Osteoblast (primary cell): ENCODE results near the gene MACROH2A2. TPM values are rescaled to one million over a fixed set of nuclear protein-coding genes. Genes with fewer than 3 reads are reported as not detected.

Source experiments
- DNase-seq: peaks from one replicate; pipeline ENCODE4 v3.0.0; 2011; ENCODE audit warnings: low spot score, mixed read lengths; ENCODE audit not compliant: insufficient read length; ENCODE audit errors: missing footprints
- H2AFZ ChIP-seq: 2 replicates; pipeline ENCODE4 v1.6.0; 2011; ENCODE audit warnings: mild to moderate bottlenecking, low read length
- H3K27ac ChIP-seq: 2 replicates; pipeline ENCODE4 v1.5.1; 2011; ENCODE audit warnings: mild to moderate bottlenecking, low read depth, low read length, moderate library complexity
- H3K27me3 ChIP-seq: 2 replicates; pipeline ENCODE4 v1.6.0; 2012; ENCODE audit warnings: mild to moderate bottlenecking, control low read depth, inconsistent platforms, low read length, moderate library complexity; ENCODE audit not compliant: insufficient read depth
- H3K36me3 ChIP-seq: 2 replicates; pipeline ENCODE4 v1.5.1; 2011; ENCODE audit warnings: mild to moderate bottlenecking, low read length, control low read depth, moderate library complexity; ENCODE audit not compliant: insufficient read depth
- H3K4me1 ChIP-seq: 2 replicates; pipeline ENCODE4 v1.5.1; 2011; ENCODE audit warnings: mild to moderate bottlenecking, low read length, control low read depth, moderate library complexity; ENCODE audit not compliant: insufficient read depth
- H3K4me2 ChIP-seq: 2 replicates; pipeline ENCODE4 v1.6.0; 2011; ENCODE audit warnings: mild to moderate bottlenecking, low read length; ENCODE audit not compliant: insufficient read depth
- H3K4me3 ChIP-seq: fragments of 200-600 bp; sonication (generic); 3 replicates; pipeline ENCODE4 v1.5.1; 2012; ENCODE audit warnings: mild to moderate bottlenecking, low read length, inconsistent platforms; ENCODE audit not compliant: insufficient read depth
- H3K79me2 ChIP-seq: 2 replicates; pipeline ENCODE4 v1.6.0; 2012; ENCODE audit warnings: mild to moderate bottlenecking, low read length, control low read depth, inconsistent platforms; ENCODE audit not compliant: insufficient read depth
- H3K9me3 ChIP-seq: 2 replicates; pipeline ENCODE4 v1.5.1; 2011; ENCODE audit warnings: low read depth, low read length, control low read depth
- H4K20me1 ChIP-seq: 2 replicates; pipeline ENCODE4 v1.6.0; 2012; ENCODE audit warnings: mild to moderate bottlenecking, low read length, control low read depth; ENCODE audit not compliant: insufficient read depth
- CTCF ChIP-seq: IDR thresholded peaks from 2 replicates; pipeline ENCODE4 v1.5.1; 2011; ENCODE audit warnings: mild to moderate bottlenecking, low read depth, low read length, moderate library complexity; ENCODE audit errors: extremely low read depth
- total RNA-seq: library from RNA; depleted of rRNA; stranded (reverse); fragments of >200 nt; gene quantifications from 2 replicates; pipeline ENCODE4 v1.2.3, GENCODE V29; 2012

Gene MACROH2A2
- total RNA-seq, 1 donor = 13.8 TPM

GRCh38 chr10:70068925-70069324, 16.3 kb downstream of the MACROH2A2 start:
- Histone ChIP-seq H3K9me3 (no peaks in the 10 kb centered on the region), H4K20me1 (peaks cover 10% of the 10 kb centered on the region), H3K4me3 (no peak overlapping the region), H3K79me2 (no peaks in the 10 kb centered on the region), H3K4me1 (no peaks in the 10 kb centered on the region), H3K27ac (no peak overlapping the region), H3K27me3 (no peaks in the 10 kb centered on the region), H3K36me3 (no peaks in the 10 kb centered on the region), H2AFZ (no peak overlapping the region), H3K4me2 (no peak overlapping the region)
- DNase-seq = no peak
- no peak for TF ChIP-seq CTCF

GRCh38 chr10:70069346-70069745, 16.7 kb downstream of the MACROH2A2 start:
- no peaks in the 10 kb centered on the region for H3K36me3 ChIP-seq
- no peak overlapping the region for H3K27ac ChIP-seq
- H3K9me3 ChIP-seq = no peaks in the 10 kb centered on the region
- H2AFZ ChIP-seq = no peak overlapping the region
- no peak overlapping the region for H3K4me2 ChIP-seq
- no peaks in the 10 kb centered on the region for H3K4me1 ChIP-seq
- H3K79me2 ChIP-seq = no peaks in the 10 kb centered on the region
- H3K4me3 ChIP-seq = no peak overlapping the region
- no peaks in the 10 kb centered on the region for H3K27me3 ChIP-seq
- H4K20me1 ChIP-seq = peaks cover 10% of the 10 kb centered on the region
- TF ChIP-seq CTCF = no peak
- DNase-seq = no peak

- H3K4me1 ChIP-seq = no peaks in the 10 kb centered on the region
- peaks cover 10% of the 10 kb centered on the region for H4K20me1 ChIP-seq
- no peak for DNase-seq
- H3K27me3 ChIP-seq = no peaks in the 10 kb centered on the region
- no peak overlapping the region for H3K27ac ChIP-seq
- no peaks in the 10 kb centered on the region for H3K9me3 ChIP-seq
- H3K36me3 ChIP-seq = no peaks in the 10 kb centered on the region
- H3K4me2 ChIP-seq = no peak overlapping the region
- H3K79me2 ChIP-seq = no peaks in the 10 kb centered on the region
- no peak overlapping the region for H2AFZ ChIP-seq
- no peak for TF ChIP-seq CTCF
- no peak overlapping the region for H3K4me3 ChIP-seq
Observed at GRCh38 chr10:70070834-70071233, 18.2 kb downstream of the MACROH2A2 start.

- no peak overlapping the region for H2AFZ ChIP-seq
- no peak for TF ChIP-seq CTCF
- H3K27me3 ChIP-seq = no peaks in the 10 kb centered on the region
- H3K4me3 ChIP-seq = no peak overlapping the region
- H3K79me2 ChIP-seq = no peaks in the 10 kb centered on the region
- H3K4me1 ChIP-seq = peaks cover 4% of the 10 kb centered on the region
- no peak overlapping the region for H3K4me2 ChIP-seq
- H3K36me3 ChIP-seq = no peaks in the 10 kb centered on the region
- H4K20me1 ChIP-seq = peaks cover 24% of the 10 kb centered on the region
- H3K27ac ChIP-seq = no peak overlapping the region
- H3K9me3 ChIP-seq = no peaks in the 10 kb centered on the region
- DNase-seq = no peak
Observed at GRCh38 chr10:70074165-70074564, 21.5 kb downstream of the MACROH2A2 start.
